Measurements from ENCODE around the gene NPLOC4.

NPLOC4 gene

GRCh38 chr17:81569986-81570514 lies 66.9 kb downstream of the NPLOC4 start:
- no peak for DNase-seq (ENCODE audit: low read depth)
- TF ChIP-seq CTCF (conservative IDR thresholded peaks at IDR 0.05; ENCODE audit: low read depth, low read length) = no peak
- no peak overlapping the region for H3K4me3 ChIP-seq (ENCODE audit: low read length)

DNA sequence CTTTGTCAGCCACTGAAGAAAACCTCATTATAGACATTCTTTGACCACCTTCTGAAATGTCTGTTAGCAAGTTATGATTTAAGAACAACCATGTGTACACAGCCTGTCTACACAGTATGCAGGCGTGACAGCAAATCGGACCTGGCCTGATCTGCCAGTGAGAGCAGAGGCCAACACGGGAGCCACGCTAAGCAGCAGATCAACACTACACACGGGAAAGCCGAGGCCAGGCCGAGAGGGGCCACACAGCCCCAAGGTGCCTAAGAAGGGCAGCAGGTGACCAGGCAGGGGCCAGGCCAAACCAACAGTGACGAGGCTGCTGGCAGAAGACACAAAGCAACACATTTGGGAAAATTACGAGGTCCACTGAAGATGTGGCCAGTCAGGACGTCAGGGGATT lies 68.5 kb downstream of the NPLOC4 start:
- no peak for TF ChIP-seq CTCF (conservative IDR thresholded peaks at IDR 0.05; ENCODE audit: low read depth, low read length)
- no peak for DNase-seq (ENCODE audit: low read depth)

GRCh38 chr17:81567191-81567590 lies 69.7 kb downstream of the NPLOC4 start:
- H3K4me3 ChIP-seq (ENCODE audit: low read length) = peak overlapping the region; percentile 2
- no peak for DNase-seq (ENCODE audit: low read depth)
- no peak for TF ChIP-seq CTCF (conservative IDR thresholded peaks at IDR 0.05; ENCODE audit: low read depth, low read length)

More for the DNA sequence above, 68.5 kb downstream of the NPLOC4 start:
- no peak overlapping the region for H3K4me3 ChIP-seq (ENCODE audit: low read length)

DNA sequence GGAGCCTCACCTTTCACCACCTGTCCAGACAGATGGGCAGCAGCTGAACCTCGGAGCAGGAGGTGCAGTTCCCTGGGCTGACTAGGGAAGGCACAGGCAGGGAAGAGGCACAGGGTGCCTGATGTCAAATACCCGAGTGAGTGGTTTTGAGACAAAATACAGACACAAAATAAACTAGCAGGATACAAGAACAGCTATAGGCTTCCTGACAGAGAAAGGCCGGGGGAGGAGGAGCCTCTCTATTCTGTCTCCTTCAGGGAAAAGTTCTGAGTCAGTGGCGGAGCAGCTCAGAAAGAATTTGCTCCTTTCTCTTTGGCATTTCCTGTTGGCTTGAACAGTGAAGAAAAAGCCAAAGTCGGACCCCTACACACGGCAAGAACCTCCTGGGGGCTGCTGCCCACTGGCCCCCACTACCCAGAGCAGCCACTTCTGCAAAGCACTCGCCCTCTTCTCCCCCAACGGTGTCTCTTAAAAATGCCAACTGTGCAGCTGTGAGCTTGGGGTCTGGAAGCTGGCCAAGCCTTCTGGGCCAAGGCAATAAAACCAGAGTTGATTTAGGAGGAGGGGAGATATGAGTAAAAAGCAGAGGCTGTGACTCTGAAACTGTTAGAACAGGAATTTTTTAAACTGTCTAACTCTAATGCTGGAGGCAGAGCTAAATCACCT lies 70.3 kb downstream of the NPLOC4 start:
- H3K4me3 ChIP-seq (ENCODE audit: low read length) = peak overlapping the region; percentile 9
- peak; percentile 68 for DNase-seq (ENCODE audit: low read depth)
- no peak for TF ChIP-seq CTCF (conservative IDR thresholded peaks at IDR 0.05; ENCODE audit: low read depth, low read length)

DNA sequence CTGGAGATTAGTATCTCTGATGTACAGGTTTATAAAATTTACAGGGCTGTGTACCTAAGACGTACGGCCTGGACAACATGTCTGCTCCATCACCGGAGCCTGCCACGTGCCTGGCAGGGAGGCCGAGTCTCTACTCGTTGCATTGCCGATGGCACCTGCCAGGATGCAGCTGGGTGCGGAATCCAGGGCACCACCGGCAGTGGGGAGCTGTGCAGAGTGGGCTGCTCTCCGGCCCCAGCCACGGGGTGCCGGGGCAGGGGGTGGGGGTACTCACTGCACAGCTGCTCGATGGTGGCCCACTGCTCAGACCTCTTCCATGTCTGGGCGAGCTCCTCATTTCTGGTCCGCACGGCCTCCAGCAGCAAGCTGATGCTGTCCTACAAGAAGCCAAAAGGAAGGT lies 71.7 kb downstream of the NPLOC4 start:
- no peak overlapping the region for H3K4me3 ChIP-seq (ENCODE audit: low read length)
- DNase-seq (ENCODE audit: low read depth) = no peak
- no peak for TF ChIP-seq CTCF (conservative IDR thresholded peaks at IDR 0.05; ENCODE audit: low read depth, low read length)

DNA sequence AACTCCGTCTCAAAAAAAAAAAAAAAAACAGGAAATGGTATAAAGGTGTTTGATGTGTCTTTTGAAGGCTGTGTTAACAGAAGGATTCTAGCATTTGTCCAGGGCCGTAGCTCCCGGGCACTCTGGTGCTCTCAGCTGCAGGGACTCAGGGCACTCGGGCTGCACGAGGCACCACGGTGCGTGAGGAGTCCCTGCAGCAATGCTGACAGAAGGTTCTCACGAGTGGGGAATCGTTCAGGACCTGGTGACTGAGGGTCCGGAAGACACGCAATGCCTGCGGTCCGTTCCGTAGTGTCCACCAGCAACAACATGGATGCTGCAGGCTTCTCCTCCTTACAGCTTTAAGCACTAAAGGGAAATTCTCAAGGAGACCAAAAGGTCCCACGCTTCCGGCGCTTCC lies 72.1 kb downstream of the NPLOC4 start:
- no peak for DNase-seq (ENCODE audit: low read depth)
- no peak overlapping the region for H3K4me3 ChIP-seq (ENCODE audit: low read length)
- no peak for TF ChIP-seq CTCF (conservative IDR thresholded peaks at IDR 0.05; ENCODE audit: low read depth, low read length)

All from retinal pigment epithelial cell (primary cell).